Stimulated activated CD4-positive, alpha-beta T cell treated with anti-CD3 and anti-CD28 coated beads, Interleukin-2, amount 100 ng/mL, for 24 hours (primary cell): Measurements from ENCODE around the gene MARS2.
A peak's percentile ranks its signal among the peaks of the same experiment; 100 is the strongest.
"Not testable (repeated sequence)": the region's sequence is repeated elsewhere in the genome, so short reads cannot be mapped to it uniquely, and the experiment has no call there.

Experiments used
- DNase-seq, 2 donors: peaks; one replicate each; pipeline ENCODE4 v3.0.0-alpha.2; 2020

MARS2 gene

DNA sequence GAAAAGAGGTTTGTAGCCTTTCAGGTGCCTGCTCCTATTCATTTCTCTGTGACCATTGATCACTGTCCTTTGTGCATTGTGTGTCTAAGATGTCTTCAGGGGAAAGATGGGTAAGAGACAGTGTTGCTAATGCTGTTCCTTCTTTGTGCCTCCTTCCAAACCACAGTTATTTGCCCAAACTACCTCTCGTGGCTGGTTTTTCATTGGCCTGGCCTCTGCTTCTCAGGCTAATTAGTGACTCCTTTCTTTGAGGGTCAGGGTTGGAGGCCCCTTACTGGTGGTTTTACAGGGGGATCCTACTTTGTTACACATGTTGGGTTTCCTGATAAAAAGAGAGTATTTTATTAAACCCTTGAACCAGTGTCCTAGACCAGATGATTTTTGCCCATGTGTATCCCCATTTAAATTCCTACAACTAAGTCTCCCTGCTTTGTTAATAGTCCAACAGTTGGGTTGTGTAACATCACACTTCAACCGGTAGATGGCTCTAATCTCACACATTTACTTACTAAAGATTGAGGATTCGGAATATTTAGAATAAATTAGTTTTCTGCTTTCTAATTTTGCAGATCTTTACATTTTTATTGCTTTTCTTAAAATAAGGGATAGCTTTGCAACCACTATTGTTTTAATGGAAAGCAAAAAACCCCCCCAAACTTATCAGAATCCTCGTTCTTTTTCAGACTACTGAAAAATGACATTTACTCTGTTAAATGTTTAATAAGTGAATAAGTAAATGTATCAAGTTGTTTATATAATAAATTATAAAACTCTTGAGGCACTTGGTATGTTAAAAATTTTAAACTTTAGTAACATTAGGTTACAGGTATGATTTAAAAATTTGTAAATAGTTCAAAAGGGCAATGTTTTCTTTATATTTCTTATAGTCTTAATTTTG lies 2.4 kb downstream of the MARS2 start:
- DNase-seq = no peak

DNA sequence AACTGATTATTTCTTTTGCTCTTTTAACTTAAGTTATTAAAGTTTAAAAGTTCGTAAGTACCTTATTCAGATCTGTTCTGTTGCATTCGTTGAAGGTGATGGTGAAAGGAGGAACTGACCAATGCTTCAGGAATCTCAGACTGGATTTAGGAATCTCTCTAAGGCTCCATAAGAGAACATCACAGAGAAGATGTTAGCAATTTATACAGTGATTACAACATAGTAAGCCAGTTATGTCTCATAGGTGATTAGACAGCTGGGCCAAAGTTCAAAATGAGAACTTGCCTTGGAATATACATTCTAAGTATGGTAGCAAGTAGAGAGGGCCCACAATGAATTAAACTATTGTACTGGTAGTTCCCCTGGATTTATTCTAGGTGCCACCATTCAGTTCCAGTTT lies 3.2 kb downstream of the MARS2 start:
- DNase-seq = no peak

DNA sequence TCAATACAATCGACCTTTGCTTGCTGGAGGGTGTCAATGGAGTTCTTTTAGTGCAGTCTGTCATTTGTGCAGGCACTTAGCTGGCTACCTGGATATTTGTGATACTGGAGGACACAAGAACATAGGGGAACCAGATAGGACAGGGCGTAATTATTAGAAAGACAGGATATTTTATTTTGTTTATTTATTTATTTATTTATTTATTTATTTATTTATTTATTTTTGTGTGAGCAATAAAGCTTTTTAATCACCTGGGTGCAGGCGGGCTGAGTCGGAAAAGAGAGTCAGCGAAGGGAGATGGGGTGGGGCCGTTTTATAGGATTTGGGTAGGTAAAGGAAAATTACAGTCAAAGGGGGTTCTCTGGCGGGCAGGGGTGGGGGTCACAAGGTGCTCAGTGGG lies 4.0 kb downstream of the MARS2 start:
- DNase-seq = not testable (repeated sequence)

DNA sequence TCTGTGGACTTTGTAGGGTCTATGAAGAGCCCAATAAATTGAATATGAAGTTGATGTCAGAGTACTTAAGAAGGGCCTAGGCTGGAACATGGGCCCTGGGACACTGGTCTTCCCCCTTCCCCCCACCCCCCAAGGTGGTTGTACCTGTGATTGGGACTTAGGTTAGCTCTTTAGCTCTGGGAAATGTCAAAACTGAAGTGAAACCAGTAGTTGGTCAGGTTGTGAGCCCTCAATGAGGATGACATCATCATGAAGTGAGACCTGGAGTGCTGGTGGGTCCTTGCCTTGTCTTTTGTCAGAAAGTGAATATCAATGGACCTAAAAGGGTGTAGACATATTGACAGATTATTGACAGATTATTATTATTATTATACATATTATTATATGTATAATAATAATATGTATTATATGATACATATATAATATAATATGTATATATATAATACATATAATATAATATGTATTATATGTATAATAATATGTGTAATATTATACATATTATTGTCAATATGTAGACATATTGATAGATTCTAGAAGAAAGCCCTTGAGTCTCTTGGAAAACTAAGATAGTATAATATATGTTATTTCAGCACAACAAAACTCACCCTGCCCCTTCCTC lies 5.4 kb downstream of the MARS2 start:
- DNase-seq = peak in 1 of 2 donors; percentile 10

DNA sequence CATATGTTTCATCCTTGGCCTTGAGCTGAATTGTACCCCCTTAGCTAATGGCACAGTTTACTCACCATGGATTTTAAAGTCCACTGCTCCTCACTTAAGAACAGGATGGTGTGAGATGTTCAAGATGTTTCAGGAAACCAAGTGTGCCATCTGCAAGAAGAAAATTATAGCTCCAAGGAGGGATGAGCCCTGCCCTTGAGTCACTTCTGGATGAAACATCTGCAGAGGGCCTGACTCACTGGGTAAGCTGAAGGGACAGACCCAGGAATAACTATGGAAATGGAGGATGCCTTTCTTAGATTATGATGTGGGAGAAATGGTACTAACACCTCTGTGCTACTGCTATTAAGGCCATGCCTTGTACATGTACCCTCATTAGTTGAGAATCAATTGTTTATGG lies 6.4 kb downstream of the MARS2 start:
- DNase-seq = no peak

DNA sequence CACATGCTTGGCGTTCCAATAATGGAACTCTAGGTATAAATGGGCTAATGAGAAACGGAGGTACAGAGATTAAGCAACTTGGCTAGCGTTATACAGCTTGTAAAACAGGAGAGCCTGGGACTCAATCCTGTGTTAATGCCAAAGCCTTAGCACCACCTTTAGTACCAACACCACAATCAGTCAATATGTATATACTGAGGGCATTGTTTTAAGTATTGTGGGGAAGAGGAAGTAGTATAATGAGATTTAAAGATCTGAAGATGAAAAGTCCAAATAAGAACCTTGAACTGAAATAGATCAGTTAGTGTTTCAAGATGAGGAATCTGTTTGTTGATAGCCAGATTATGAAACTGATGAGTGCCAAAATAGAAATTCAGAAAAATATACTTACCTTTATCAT lies 8.1 kb downstream of the MARS2 start:
- DNase-seq = no peak

DNA sequence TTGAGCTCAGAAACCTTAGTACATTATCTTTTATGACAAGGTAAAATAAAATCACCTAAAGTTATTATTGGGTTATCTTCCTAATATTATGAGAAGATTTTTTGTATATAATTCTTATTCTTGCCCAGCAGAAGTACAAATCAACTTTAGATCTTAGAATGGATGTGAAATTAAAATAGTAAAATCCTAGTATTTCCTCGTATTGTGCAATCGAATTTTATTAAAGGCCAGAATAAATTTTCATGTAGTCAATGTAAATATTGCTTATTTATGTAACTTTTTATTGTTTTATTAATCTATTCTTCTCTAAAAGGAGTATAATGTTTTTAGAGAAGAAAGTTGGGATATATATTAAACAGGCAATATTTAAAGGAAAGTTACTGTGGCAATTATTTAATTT lies 12.7 kb downstream of the MARS2 start:
- no peak for DNase-seq

DNA sequence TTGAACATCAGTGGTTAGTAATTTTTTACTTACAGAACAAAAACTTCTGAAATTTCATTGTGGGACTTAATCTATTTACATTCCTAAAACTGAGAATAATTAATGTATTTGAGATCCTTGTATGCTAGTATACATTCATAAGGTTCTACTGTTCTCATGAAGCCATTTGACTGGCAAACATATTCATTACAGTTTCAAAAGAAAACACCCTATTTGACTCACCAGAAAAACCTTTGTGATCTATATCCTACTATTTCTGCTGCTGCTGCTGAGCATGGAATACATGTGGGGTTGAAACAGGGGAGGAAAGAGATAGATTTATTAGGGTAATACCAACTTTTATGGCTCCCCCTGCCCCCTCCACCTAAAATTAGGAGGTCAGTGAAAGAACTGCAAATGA lies 21.8 kb downstream of the MARS2 start:
- no peak for DNase-seq

DNA sequence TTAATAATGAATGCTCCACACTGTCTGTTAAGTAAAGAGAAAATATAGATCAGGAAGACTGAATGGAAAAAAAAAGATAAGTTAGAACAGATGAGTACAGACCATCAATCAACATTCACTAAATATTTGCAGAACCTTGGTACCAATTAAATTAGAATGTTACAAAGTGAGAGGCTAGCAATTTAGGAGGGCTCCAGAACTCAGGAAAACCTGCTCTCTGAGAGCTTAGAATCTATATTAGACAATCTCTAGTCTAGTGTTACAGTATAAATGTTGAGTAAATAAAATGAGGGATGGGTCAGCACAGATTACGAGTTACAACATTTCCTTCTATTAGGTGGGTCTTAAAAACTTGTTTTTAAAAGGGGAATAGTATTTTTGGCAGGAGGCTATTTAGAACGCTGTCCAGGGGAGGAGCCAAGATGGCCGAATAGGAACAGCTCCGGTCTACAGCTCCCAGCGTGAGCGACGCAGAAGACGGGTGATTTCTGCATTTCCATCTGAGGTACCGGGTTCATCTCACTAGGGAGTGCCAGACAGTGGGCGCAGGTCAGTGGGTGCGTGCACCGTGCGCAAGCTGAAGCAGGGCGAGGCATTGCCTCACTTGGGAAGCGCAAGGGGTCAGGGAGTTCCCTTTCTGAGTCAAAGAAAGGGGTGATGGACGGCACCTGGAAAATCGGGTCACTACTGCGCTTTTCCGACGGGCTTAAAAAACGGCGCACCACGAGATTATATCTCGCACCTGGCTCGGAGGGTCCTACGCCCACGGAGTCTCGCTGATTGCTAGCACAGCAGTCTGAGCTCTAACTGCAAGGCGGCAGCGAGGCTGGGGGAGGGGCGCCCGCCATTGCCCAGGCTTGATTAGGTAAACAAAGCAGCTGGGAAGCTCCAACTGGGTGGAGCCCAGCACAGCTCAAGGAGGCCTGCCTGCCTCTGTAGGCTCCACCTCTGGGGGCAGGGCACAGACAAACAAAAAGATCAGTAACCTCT lies 23.7 kb downstream of the MARS2 start:
- not testable (repeated sequence) for DNase-seq

DNA sequence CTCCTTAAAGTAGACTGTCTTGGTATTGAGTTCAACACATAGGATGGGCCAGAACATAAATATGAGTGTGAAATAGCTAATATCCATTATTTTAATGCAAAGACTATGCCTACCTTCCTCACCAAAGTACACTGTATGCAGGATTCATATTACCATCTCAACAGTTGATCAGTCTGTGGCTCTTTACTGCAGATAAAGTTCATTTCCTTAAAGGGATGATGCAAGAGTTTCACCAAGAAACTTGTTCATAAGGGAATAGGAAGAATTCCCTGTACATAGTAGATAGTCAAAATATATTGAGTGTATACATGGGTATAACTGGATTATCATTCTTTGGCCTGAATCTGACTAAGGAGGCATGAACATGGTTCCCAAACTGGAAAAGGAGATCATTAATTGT lies 35.0 kb downstream of the MARS2 start:
- no peak for DNase-seq
